Mesenchymal stem cell (in vitro differentiated cells and primary cell): Measurements from ENCODE around the gene CCNG2.

Source experiments
- DNase-seq: peaks from one replicate; pipeline ENCODE4 v3.0.0-alpha.2; 2013
- H2AFZ ChIP-seq: one replicate; pipeline ENCODE4 v1.6.1; 2013; ENCODE audit warnings: low read depth, mild to moderate bottlenecking, control low read depth, inconsistent platforms, low read length, moderate library complexity
- H2AK5ac ChIP-seq: 2 replicates; pipeline ENCODE4 v1.6.1; 2013; ENCODE audit warnings: low read length, moderate library complexity, mild to moderate bottlenecking, inconsistent platforms; ENCODE audit not compliant: severe bottlenecking
- H2BK120ac ChIP-seq: one replicate; pipeline ENCODE4 v1.6.1; 2013; ENCODE audit warnings: low read depth, mild to moderate bottlenecking, inconsistent platforms, low read length, moderate library complexity
- H2BK12ac ChIP-seq, 2 experiments: one replicate each; pipeline ENCODE4 v1.6.1; 2013; ENCODE audit warnings: inconsistent platforms in 2 of 2, low read length in 2 of 2, mild to moderate bottlenecking in 2 of 2, moderate library complexity in 2 of 2, control low read depth in 1 of 2
- H2BK15ac ChIP-seq: one replicate; pipeline ENCODE4 v1.6.1; 2013; ENCODE audit warnings: mild to moderate bottlenecking, low read depth, inconsistent platforms; ENCODE audit not compliant: poor library complexity, severe bottlenecking
- H2BK5ac ChIP-seq: 2 replicates; pipeline ENCODE4 v1.6.1; 2013; ENCODE audit warnings: low read depth, mild to moderate bottlenecking, low read length, control low read depth, inconsistent platforms; ENCODE audit not compliant: poor library complexity, severe bottlenecking
- H3K14ac ChIP-seq, 2 experiments: one replicate each; pipeline ENCODE4 v1.6.1; 2013; ENCODE audit warnings: inconsistent platforms in 2 of 2, low read length in 2 of 2, control low read depth in 1 of 2, mild to moderate bottlenecking in 1 of 2, moderate library complexity in 1 of 2
- H3K18ac ChIP-seq, 2 experiments: one replicate each; pipeline ENCODE4 v1.6.1; 2013; ENCODE audit warnings: inconsistent platforms in 2 of 2, low read length in 2 of 2, control low read depth in 1 of 2, low read depth in 1 of 2, mild to moderate bottlenecking in 1 of 2
- H3K23ac ChIP-seq, 2 experiments: one replicate each; pipeline ENCODE4 v1.6.1; 2013; ENCODE audit warnings: inconsistent platforms in 2 of 2, low read length in 2 of 2, mild to moderate bottlenecking in 2 of 2, moderate library complexity in 2 of 2, control low read depth in 1 of 2
- H3K27ac ChIP-seq: 2 replicates; pipeline ENCODE4 v1.5.1; 2013; ENCODE audit warnings: mild to moderate bottlenecking, moderate library complexity, low read length, control low read depth, inconsistent platforms; ENCODE audit not compliant: poor library complexity, severe bottlenecking
- H3K27me3 ChIP-seq, 2 experiments: 2 replicates each; pipeline versions ENCODE4 v1.6.1 to v1.7.0; 2013; ENCODE audit warnings: low read length in 2 of 2, mild to moderate bottlenecking in 2 of 2, moderate library complexity in 2 of 2, control low read depth in 1 of 2, inconsistent platforms in 1 of 2; ENCODE audit not compliant: control insufficient read depth in 1 of 2, insufficient read depth in 1 of 2
- H3K36me3 ChIP-seq, 2 experiments: 2 replicates each; pipeline versions ENCODE4 v1.6.1 to v1.7.0; 2013; ENCODE audit warnings: low read length in 2 of 2, control low read depth in 1 of 2, inconsistent platforms in 1 of 2, low read depth in 1 of 2, mild to moderate bottlenecking in 1 of 2; ENCODE audit not compliant: insufficient read depth in 2 of 2, control insufficient read depth in 1 of 2
- H3K4ac ChIP-seq, 2 experiments: one replicate each; pipeline ENCODE4 v1.6.1; 2013; ENCODE audit warnings: inconsistent platforms in 2 of 2, low read length in 2 of 2, mild to moderate bottlenecking in 2 of 2, moderate library complexity in 2 of 2, control low read depth in 1 of 2, low read depth in 1 of 2
- H3K4me1 ChIP-seq: 2 replicates; pipeline ENCODE4 v1.6.1; 2013; ENCODE audit warnings: low read depth, low read length, control low read depth; ENCODE audit not compliant: control insufficient read depth, insufficient read depth
- H3K4me2 ChIP-seq: 2 replicates; pipeline ENCODE4 v1.6.1; 2013; ENCODE audit warnings: low read length, mild to moderate bottlenecking, inconsistent platforms; ENCODE audit not compliant: poor library complexity, severe bottlenecking
- H3K4me3 ChIP-seq, 2 experiments: 2 replicates each; pipeline versions ENCODE4 v1.5.1 to v1.7.0; 2013; ENCODE audit warnings: low read length in 2 of 2, mild to moderate bottlenecking in 2 of 2, control low read depth in 1 of 2, low read depth in 1 of 2; ENCODE audit not compliant: insufficient read depth in 1 of 2
- H3K79me1 ChIP-seq: replicated peaks from 2 replicates; pipeline ENCODE4 v1.6.1; 2013; ENCODE audit warnings: mild to moderate bottlenecking, control low read depth, low read length, inconsistent platforms; ENCODE audit not compliant: poor library complexity, severe bottlenecking
- H3K9ac ChIP-seq: 2 replicates; pipeline ENCODE4 v1.7.0; 2013; ENCODE audit warnings: mild to moderate bottlenecking, low read length, moderate library complexity
- H3K9me3 ChIP-seq: 2 replicates; pipeline ENCODE4 v1.7.0; 2013; ENCODE audit warnings: mild to moderate bottlenecking, low read length; ENCODE audit not compliant: control insufficient read depth
- H4K8ac ChIP-seq: one replicate; pipeline ENCODE4 v1.6.1; 2013; ENCODE audit warnings: inconsistent platforms, mild to moderate bottlenecking, low read length, moderate library complexity
- H4K91ac ChIP-seq: one replicate; pipeline ENCODE4 v1.6.1; 2013; ENCODE audit warnings: mild to moderate bottlenecking, low read length, inconsistent platforms
- WGBS: methylation state at CpG from one replicate; pipeline ENCODE4 v1.1.7; 2013; ENCODE audit warnings: mixed read lengths; 5-methylcytosine and 5-hydroxymethylcytosine counted together

Gene CCNG2

DNA sequence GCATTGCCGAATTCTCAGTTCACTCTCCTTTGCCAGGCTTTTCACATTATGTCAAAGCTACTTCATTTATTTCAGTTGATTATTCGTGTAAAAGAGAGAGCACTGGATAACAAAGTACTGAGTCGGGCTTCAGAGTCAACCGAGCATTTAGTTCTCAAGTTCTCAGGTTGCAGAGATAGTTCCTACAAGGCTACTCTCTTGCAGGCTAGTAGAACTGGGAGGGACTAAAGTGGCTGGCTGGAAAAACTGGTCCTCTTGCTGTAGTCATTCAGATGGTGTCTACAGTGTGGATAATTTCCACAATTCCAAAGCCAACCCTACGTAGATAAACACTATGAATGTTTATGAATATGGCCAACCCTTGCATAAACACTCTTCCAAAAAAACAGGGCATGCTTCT lies 4.6 kb upstream of the CCNG2 start:
- H2BK120ac ChIP-seq: no peak overlapping the region
- H3K9ac ChIP-seq: no peak overlapping the region
- H3K18ac ChIP-seq: no peak overlapping the region
- H3K36me3 ChIP-seq: no peaks in the 10 kb centered on the region
- DNase-seq: peak; percentile 40
- H2BK5ac ChIP-seq: no peak overlapping the region
- no peak overlapping the region for H2AFZ ChIP-seq
- H3K27me3 ChIP-seq: no peaks in the 10 kb centered on the region
- no peak overlapping the region for H3K4me3 ChIP-seq
- no peak overlapping the region for H3K23ac ChIP-seq
- no peak overlapping the region for H3K14ac ChIP-seq
- H3K4ac ChIP-seq: no peak overlapping the region
- H3K4me1 ChIP-seq: no peaks in the 10 kb centered on the region
- 3% methylated on average over 3 of the region's 5 CpGs for WGBS
- peaks cover 3% of the 10 kb centered on the region for H3K79me1 ChIP-seq
- H3K4me2 ChIP-seq: no peak overlapping the region
- no peak overlapping the region for H2BK15ac ChIP-seq
- no peak overlapping the region for H2AK5ac ChIP-seq
- H3K9me3 ChIP-seq: no peaks in the 10 kb centered on the region
- H3K27ac ChIP-seq: peak overlapping the region; percentile 16
- H2BK12ac ChIP-seq: no peak overlapping the region
- no peak overlapping the region for H4K8ac ChIP-seq
- H4K91ac ChIP-seq: no peak overlapping the region

DNA sequence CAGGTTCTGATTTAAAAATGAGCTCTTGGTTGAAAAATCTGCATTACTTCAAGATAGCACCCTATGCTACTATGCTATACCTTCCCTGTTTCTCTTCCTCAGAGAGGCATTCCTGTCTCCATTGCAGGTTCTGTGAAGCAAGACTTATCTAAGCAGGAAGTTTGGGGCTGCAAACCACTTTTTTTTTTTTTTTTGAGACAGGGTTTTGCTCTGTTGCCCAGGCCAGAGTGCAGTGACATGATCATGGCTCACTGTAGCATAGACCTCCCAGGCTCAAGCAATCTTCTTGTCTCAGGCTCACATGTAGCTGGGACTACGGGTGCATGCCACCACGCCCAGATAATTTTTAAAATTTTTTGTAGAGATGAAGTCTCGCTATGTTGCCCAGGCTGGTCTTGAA lies 4.0 kb upstream of the CCNG2 start:
- Histone ChIP-seq H3K27ac (no peak overlapping the region), H4K91ac (no peak overlapping the region), H3K4me1 (no peaks in the 10 kb centered on the region), H3K4ac (no peak overlapping the region), H3K79me1 (peaks cover 4% of the 10 kb centered on the region), H3K18ac (no peak overlapping the region), H3K27me3 (no peaks in the 10 kb centered on the region), H3K9me3 (no peaks in the 10 kb centered on the region), H2BK15ac (no peak overlapping the region), H3K36me3 (no peaks in the 10 kb centered on the region), H4K8ac (no peak overlapping the region), H3K9ac (no peak overlapping the region), H3K4me2 (no peak overlapping the region), H2AK5ac (no peak overlapping the region), H2AFZ (no peak overlapping the region), H2BK120ac (no peak overlapping the region), H3K14ac (no peak overlapping the region), H2BK12ac (no peak overlapping the region), H2BK5ac (no peak overlapping the region), H3K4me3 (no peak overlapping the region), H3K23ac (no peak overlapping the region)
- DNase-seq: no peak
- WGBS: 61% methylated on average over 3 of the region's 3 CpGs

DNA sequence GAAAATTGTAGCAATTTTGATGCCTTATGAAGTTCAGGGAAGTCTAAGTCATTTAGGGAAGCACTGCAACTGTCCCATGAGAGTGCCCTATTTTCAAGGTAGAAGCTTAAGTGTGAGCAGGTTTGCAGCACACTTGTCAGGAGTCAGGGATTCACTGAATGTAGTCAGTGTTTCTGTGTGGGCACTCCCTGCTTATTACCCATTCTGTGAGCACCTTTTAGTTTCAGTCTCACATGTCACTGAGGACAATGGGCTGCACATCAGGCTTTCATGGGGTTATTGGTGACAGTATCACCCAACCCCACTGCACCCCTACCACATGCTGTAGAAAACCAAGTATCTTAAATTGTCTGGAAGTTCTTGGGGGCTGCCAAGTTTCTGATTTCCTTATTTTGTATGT lies 2.9 kb upstream of the CCNG2 start:
- Histone ChIP-seq H3K4ac (peak overlapping the region in 1 of 2 experiments; percentile 58), H3K4me2 (no peak overlapping the region), H2AK5ac (no peak overlapping the region), H3K79me1 (peaks cover 4% of the 10 kb centered on the region), H3K23ac (no peak overlapping the region), H3K9me3 (no peaks in the 10 kb centered on the region), H3K4me1 (no peaks in the 10 kb centered on the region), H3K27ac (no peak overlapping the region), H4K91ac (no peak overlapping the region), H3K14ac (no peak overlapping the region), H4K8ac (no peak overlapping the region), H2AFZ (no peak overlapping the region), H3K4me3 (no peak overlapping the region), H2BK5ac (no peak overlapping the region), H2BK120ac (no peak overlapping the region), H3K18ac (no peak overlapping the region), H3K36me3 (peaks cover 0 to 4% of the 10 kb centered on the region in 2 experiments), H3K27me3 (no peaks in the 10 kb centered on the region), H2BK12ac (no peak overlapping the region), H2BK15ac (no peak overlapping the region), H3K9ac (no peak overlapping the region)
- no peak for DNase-seq

DNA sequence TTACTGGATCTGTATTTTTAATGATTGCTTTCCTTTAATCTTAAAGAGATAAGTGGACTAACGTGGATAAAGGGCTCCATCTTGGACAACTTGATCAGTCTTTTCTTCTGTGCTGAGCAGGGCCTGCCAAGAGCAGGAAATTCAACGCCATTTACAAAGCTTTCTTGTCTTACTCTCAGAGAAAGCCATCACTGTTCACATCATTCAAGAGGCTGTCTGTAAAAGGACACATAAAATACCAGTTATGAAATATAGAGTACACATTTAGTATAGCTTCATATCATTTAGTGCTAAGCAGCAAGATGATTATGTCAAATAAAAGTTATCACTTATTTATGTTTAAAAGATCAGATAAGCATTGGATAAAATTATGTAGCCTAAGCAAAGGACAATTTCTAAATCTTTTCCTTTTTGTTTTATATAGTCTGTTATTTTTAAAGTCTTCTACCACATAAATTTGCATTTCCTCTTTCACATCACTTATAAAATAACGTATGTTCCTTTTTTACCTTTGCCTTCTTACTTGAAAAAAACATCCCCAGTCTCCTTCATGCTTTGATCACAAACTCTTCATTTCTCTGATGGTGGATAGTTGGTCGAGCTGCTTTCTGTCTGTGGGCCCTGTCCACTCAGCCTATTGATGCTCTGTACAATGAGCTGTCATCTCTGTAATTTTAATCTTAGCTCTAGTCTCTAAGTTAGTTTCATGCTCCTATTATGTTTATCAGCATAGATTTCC lies 2.1 kb upstream of the CCNG2 start:
- Histone ChIP-seq H3K27ac (no peak overlapping the region), H3K36me3 (peaks cover 0 to 13% of the 10 kb centered on the region in 2 experiments), H3K4me3 (no peak overlapping the region), H3K23ac (no peak overlapping the region), H3K9me3 (no peaks in the 10 kb centered on the region), H3K14ac (no peak overlapping the region), H3K4me2 (no peak overlapping the region), H4K8ac (no peak overlapping the region), H2AFZ (no peak overlapping the region), H2AK5ac (peak overlapping the region; percentile 94), H2BK15ac (no peak overlapping the region), H3K79me1 (peaks cover 4% of the 10 kb centered on the region), H4K91ac (no peak overlapping the region), H3K4ac (no peak overlapping the region), H3K4me1 (no peaks in the 10 kb centered on the region), H2BK5ac (no peak overlapping the region), H3K9ac (no peak overlapping the region), H2BK12ac (no peak overlapping the region), H3K18ac (no peak overlapping the region), H3K27me3 (no peaks in the 10 kb centered on the region), H2BK120ac (no peak overlapping the region)
- no peak for DNase-seq
- 56% methylated on average over 3 of the region's 4 CpGs for WGBS
